Upper lobe of left lung (tissue), 6 donors: Measurements from ENCODE around the gene LENEP. TPM values are rescaled to one million over a fixed set of nuclear protein-coding genes. Genes with fewer than 3 reads are reported as not detected.
"Not testable (repeated sequence)": the region's sequence is repeated elsewhere in the genome, so short reads cannot be mapped to it uniquely, and the experiment has no call there.

Experiments
- ATAC-seq, 2 donors: fragments of 200-7000 bp; cut with Tn5 transposase; one replicate each; pipeline ENCODE4 v1.9.1; 2022; ENCODE audit warnings: mild to moderate bottlenecking in 2 of 2, moderate library complexity in 2 of 2; ENCODE audit not compliant: low FRiP score in 2 of 2
- DNase-seq, 2 donors: peaks; one replicate each; pipeline ENCODE4 v3.0.0-alpha.2; 2019 to 2020
- H3K27ac ChIP-seq, 4 donors: fragments of 200-600 bp; sonication (generic); one replicate each; pipeline ENCODE4 v1.5.1; 2016 to 2019
- H3K27me3 ChIP-seq, 4 donors: fragments of 200-600 bp; sonication (generic); one replicate each; pipeline ENCODE4 v1.5.1; 2017 to 2019
- H3K36me3 ChIP-seq, 4 donors: fragments of 200-600 bp; sonication (generic); one replicate each; pipeline ENCODE4 v1.5.1; 2016 to 2019
- H3K4me1 ChIP-seq, 4 donors: fragments of 200-600 bp; sonication (generic); one replicate each; pipeline ENCODE4 v1.5.1; 2018 to 2019
- H3K4me3 ChIP-seq, 4 donors: fragments of 200-600 bp; sonication (generic); one replicate each; pipeline ENCODE4 v1.5.1; 2017 to 2019; ENCODE audit warnings: mild to moderate bottlenecking in 2 of 4, moderate library complexity in 1 of 4
- H3K9me3 ChIP-seq, 4 donors: fragments of 200-600 bp; sonication (generic); one replicate each; pipeline ENCODE4 v1.5.1; 2018 to 2019
- EP300 ChIP-seq, 4 donors: sonication (generic); formaldehyde crosslinking; IDR thresholded peaks; one replicate each; pipeline ENCODE4 v1.5.1; 2017; ENCODE audit warnings: antibody characterized with exemption in 4 of 4, control low read depth in 2 of 4
- POLR2A ChIP-seq, 4 donors: fragments of 450-650 bp; IDR thresholded peaks; one replicate each; pipeline ENCODE4 v1.5.1; 2016 to 2017; ENCODE audit warnings: antibody characterized with exemption in 4 of 4, mild to moderate bottlenecking in 2 of 4
- POLR2AphosphoS5 ChIP-seq, 2 donors: sonication (generic); formaldehyde crosslinking; IDR thresholded peaks; one replicate each; pipeline ENCODE4 v1.5.1; 2017; ENCODE audit warnings: antibody characterized with exemption in 2 of 2
- WGBS, 2 donors: methylation state at CpG; one replicate each; pipeline ENCODE4 v1.1.5; 2017 to 2018; 5-methylcytosine and 5-hydroxymethylcytosine counted together
- total RNA-seq, 6 donors: library from RNA; depleted of rRNA in 4 of 6; stranded (reverse); fragments of >200 nt in 4 of 6; gene quantifications; one replicate each; pipeline versions ENCODE4 v1.1.0 to v1.2.1, GENCODE V29; 2016 to 2021
- TF ChIP-seq, protein P1 (sequence below), 6 experiments: fragments of 450-650 bp in 4 of 6; fragments of 200-600 bp in 2 of 6; sonication (generic) in 2 of 6; IDR thresholded peaks; one replicate each; pipeline ENCODE4 v1.5.1; 2016 to 2019; ENCODE audit warnings: antibody characterized with exemption in 6 of 6
- donor health status: DM: no; HTN: no; CAD: no; lungs with moderate emphysema.
- donor health status: DM: no; HTN: yes; CAD: no; lungs with severe emphysema.

The LENEP gene
- total RNA-seq, 6 donors from 2014 or later, result 0.57 to 1.0 TPM; not detected in 4

DNA sequence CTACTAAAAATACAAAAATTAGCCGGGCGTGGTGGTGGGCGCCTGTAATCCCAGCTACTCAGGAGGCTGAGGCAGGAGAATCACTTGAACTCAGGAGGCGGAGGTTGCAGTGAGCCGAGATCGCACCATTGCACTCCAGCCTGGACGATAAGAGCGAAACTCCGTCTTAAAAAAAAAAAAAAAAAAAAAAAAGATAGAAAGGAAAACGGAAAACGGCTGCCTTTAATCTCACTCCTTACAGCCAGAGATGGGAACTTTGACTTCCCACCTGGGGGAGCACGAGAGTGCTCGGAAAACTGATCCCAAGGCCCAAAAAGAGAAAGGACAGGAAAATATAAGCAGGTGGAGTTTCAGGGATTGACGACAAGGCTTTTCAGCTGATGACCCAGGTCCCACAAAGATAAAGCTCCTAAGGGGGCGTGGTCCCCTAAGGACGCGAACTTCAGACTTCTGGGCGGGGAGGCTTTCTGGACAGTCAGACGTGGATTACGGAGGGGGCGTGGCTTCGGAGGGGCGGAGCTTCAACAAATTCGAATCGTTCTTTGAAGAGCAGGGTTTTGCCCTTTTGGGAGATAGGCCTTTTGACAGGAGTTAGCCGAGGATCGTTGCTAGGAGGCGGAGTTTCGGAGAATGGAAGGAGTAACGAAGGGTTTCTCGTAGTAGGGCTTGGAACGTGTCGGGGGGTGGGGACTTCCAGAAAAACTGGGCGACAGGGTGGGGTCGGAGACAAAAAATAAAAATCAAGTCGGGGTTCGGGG lies 19.9 kb upstream of the LENEP start:
- TF ChIP-seq POLR2A (IDR thresholded peaks at IDR 0.05), result peak in 2 of 4 donors; percentile 44 to 59
- peak in 1 of 4 donors; percentile 0 for TF ChIP-seq EP300 (IDR thresholded peaks at IDR 0.05)
- peak; percentile 64 to 86 for TF ChIP-seq POLR2AphosphoS5 (IDR thresholded peaks at IDR 0.05)
- TF ChIP-seq, protein P1, sequence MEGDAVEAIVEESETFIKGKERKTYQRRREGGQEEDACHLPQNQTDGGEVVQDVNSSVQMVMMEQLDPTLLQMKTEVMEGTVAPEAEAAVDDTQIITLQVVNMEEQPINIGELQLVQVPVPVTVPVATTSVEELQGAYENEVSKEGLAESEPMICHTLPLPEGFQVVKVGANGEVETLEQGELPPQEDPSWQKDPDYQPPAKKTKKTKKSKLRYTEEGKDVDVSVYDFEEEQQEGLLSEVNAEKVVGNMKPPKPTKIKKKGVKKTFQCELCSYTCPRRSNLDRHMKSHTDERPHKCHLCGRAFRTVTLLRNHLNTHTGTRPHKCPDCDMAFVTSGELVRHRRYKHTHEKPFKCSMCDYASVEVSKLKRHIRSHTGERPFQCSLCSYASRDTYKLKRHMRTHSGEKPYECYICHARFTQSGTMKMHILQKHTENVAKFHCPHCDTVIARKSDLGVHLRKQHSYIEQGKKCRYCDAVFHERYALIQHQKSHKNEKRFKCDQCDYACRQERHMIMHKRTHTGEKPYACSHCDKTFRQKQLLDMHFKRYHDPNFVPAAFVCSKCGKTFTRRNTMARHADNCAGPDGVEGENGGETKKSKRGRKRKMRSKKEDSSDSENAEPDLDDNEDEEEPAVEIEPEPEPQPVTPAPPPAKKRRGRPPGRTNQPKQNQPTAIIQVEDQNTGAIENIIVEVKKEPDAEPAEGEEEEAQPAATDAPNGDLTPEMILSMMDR (IDR thresholded peaks at IDR 0.05), result peak in 1 of 6 experiments; percentile 6
- H3K9me3 ChIP-seq, result no peaks in the 10 kb centered on the region
- H3K27me3 ChIP-seq, result no peaks in the 10 kb centered on the region
- DNase-seq (peak in 1 of 2 donors; percentile 97), ATAC-seq (peak; percentile 80 to 88)
- H3K4me1 ChIP-seq, result peaks cover 44 to 59% (median 55%) of the 10 kb centered on the region in 4 donors
- H3K36me3 ChIP-seq, result peaks cover 0 to 9% (median 4%) of the 10 kb centered on the region in 4 donors
- H3K4me3 ChIP-seq, result peak overlapping the region; percentile 26 to 74 (median 63)
- 3 to 6% methylated on average over 35 to 37 of the region's 37 CpGs for WGBS, 2 donors
- peak overlapping the region; percentile 97 to 99 (median 98) for H3K27ac ChIP-seq

DNA sequence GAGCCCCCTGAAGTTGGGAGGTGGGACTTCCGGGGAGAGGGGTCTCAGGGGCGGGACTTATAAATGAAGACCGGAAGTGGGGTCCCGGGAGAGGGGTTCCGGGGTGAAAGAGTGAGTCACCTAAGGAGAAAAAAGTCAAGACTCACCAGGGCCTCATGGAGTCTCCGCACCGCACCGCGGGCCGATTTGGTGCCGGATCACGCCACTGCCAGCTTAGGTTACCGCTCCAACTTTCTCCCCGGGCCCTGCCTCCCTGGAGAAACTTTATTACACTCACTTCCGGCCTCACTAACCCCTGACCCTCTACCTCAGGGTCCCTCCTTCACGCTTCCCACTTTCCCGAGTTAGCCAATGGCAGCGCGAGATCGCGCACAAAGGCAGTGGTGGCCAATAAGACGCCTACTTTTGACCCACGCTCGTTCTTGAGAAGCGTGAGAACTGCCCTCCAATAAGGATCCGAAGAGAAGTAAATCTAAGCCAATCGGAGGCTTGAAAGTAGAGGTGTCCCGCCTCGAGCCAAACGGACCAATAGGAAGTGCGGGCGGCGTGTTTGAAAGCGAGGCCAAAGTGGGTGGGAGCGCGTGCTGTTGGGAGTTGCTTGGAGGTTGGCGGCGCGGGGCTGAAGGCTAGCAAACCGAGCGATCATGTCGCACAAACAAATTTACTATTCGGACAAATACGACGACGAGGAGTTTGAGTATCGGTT lies 19.1 kb upstream of the LENEP start, which contains the start of gene CKS1B:
TSS of gene CKS1B (plus strand) at position 580 of the 706 bp plus-strand sequence. CDS start at position 645, 65 bp downstream.
- ATAC-seq (peak; percentile 92 to 95), DNase-seq (peak; percentile 93 to 97)
- Histone ChIP-seq H3K9me3 (no peaks in the 10 kb centered on the region), H3K4me3 (peak within 1 kb of the TSS; percentile 48 to 74 (median 63)), H3K4me1 (peaks cover 36 to 52% (median 48%) of the 10 kb centered on the region in 4 donors), H3K27ac (peak within 1 kb of the TSS; percentile 97 to 99 (median 98)), H3K36me3 (peaks cover 0 to 3% (median under 1%) of the 10 kb centered on the region in 4 donors), H3K27me3 (no peaks in the 10 kb centered on the region)
- TF ChIP-seq POLR2A (IDR thresholded peaks at IDR 0.05) (peak in 3 of 4 donors; percentile 18 to 83 (median 44)), POLR2AphosphoS5 (IDR thresholded peaks at IDR 0.05) (peak; percentile 23 to 72), EP300 (IDR thresholded peaks at IDR 0.05) (no peak)
- TF ChIP-seq, protein P1 (IDR thresholded peaks at IDR 0.05), result peak in 1 of 6 experiments; percentile 14
- WGBS, 2 donors, result 1% methylated on average over 45 to 47 of the region's 47 CpGs

DNA sequence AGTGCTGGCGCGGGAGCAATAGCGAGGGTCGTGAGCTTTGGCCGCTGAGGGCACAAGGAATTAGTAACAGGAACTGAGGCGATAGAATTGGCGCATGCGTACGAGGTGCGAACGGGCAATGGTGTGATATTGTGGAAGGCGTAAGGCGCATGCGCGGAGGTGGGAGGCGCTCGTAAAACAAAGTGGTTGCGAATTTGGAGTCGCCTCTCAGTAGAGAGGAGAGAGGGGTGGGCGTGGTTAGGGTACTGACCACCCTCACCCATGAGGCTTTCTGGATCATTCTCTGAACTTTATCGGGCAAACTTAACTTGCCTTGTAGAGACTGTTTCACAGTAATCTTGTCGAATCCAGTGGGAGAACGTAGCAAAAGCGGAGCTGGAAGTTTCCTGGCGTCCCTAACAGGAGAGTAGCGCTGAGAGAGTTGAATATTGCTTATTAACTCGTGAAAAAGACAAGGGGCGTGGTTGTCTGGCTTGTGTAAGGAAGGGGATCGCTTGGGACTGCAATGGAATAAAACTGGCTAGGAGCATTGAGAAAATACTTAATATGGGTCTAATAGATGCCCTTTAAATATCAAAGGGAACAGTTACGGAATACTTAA lies 18.5 kb upstream of the LENEP start:
- peaks cover 0 to 4% (median 2%) of the 10 kb centered on the region in 4 donors for H3K36me3 ChIP-seq
- no peak for TF ChIP-seq EP300 (IDR thresholded peaks at IDR 0.05)
- TF ChIP-seq POLR2A (IDR thresholded peaks at IDR 0.05), result peak in 2 of 4 donors; percentile 74 to 90
- TF ChIP-seq, protein P1 (IDR thresholded peaks at IDR 0.05), result no peak
- TF ChIP-seq POLR2AphosphoS5 (IDR thresholded peaks at IDR 0.05), result peak; percentile 53 to 75
- no peaks in the 10 kb centered on the region for H3K9me3 ChIP-seq
- DNase-seq (peak in 1 of 2 donors; percentile 93), ATAC-seq (peak; percentile 79 to 81)
- WGBS, 2 donors, result 0% methylated on average over 29 to 30 of the region's 30 CpGs
- H3K4me3 ChIP-seq, result peak overlapping the region; percentile 48 to 74 (median 63)
- H3K4me1 ChIP-seq, result peaks cover 30 to 46% (median 41%) of the 10 kb centered on the region in 4 donors
- H3K27me3 ChIP-seq, result no peaks in the 10 kb centered on the region
- H3K27ac ChIP-seq, result peak overlapping the region; percentile 97 to 99 (median 98)

DNA sequence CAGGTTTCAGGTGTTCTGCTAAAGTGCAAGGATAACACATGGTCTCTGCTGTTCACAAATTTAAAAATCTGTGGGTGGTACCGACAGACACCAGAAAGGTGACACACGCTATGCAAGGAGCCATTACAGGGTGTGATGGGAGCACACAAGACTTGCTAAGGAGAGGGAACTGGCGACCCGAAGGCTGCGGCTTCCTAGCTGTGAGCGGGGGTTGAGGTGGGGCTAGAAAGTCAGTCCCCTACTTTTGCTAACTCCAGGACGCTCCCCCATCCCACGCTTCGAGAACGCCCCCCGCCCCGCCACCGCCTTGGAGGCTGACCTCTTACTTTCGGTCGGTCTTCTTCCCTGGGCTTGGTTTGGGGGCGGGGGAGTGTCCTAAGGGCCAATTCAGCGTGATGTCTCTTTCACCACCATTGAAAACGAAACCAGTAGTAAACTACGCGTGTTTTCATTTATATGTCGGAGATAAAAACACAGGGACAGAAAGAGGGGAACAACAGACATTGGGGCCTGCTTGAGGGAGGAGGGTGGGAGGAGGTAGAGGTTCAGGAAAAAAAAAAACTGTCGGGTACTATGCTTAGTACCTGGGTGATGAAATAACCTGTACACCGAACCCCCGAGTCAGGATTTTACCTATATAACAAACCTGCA lies 17.9 kb upstream of the LENEP start:
- ATAC-seq (no peak), DNase-seq (peak; percentile 64 to 89)
- H3K4me3 ChIP-seq, result peak overlapping the region; percentile 48 to 74 (median 63)
- H3K4me1 ChIP-seq, result peaks cover 24 to 39% (median 35%) of the 10 kb centered on the region in 4 donors
- peaks cover 0 to 4% (median 2%) of the 10 kb centered on the region in 4 donors for H3K36me3 ChIP-seq
- 0 to 1% methylated on average over 20 to 24 of the region's 24 CpGs for WGBS, 2 donors
- H3K9me3 ChIP-seq, result no peaks in the 10 kb centered on the region
- H3K27me3 ChIP-seq, result no peaks in the 10 kb centered on the region
- peak in 1 of 2 donors; percentile 49 for TF ChIP-seq POLR2AphosphoS5 (IDR thresholded peaks at IDR 0.05)
- TF ChIP-seq, protein P1 (IDR thresholded peaks at IDR 0.05), result no peak
- TF ChIP-seq EP300 (IDR thresholded peaks at IDR 0.05), result no peak
- peak in 1 of 4 donors; percentile 24 for TF ChIP-seq POLR2A (IDR thresholded peaks at IDR 0.05)
- peak overlapping the region; percentile 97 to 99 (median 98) for H3K27ac ChIP-seq

DNA sequence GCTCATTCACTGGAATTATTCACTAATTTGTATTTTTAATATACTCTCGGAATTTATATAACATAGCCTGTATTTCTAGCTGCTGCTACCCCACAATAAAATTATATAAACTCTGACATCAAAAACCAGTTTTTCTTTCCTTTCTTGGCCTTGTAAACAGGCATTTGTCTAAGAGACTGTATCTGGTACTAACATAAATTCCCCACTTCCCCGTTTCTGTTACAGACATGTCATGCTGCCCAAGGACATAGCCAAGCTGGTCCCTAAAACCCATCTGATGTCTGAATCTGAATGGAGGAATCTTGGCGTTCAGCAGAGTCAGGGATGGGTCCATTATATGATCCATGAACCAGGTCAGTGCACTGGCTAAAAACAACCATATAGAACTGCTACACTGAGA lies 15.6 kb upstream of the LENEP start:
- peaks cover 14 to 22% (median 20%) of the 10 kb centered on the region in 4 donors for H3K4me1 ChIP-seq
- not testable (repeated sequence) for H3K27me3 ChIP-seq, H3K4me3 ChIP-seq, DNase-seq, H3K36me3 ChIP-seq, ATAC-seq, H3K27ac ChIP-seq, H3K9me3 ChIP-seq
- 54 to 75% methylated on average over 3 of the region's 3 CpGs for WGBS, 2 donors
